ENCODE measurements around the gene PBRM1. TPM values are rescaled to one million over a fixed set of nuclear protein-coding genes. Genes with fewer than 3 reads are reported as not detected.

Gene PBRM1
- total and polyA plus RNA-seq, 4 donors: 7.1 to 65.7 (median 38.7) TPM

DNA sequence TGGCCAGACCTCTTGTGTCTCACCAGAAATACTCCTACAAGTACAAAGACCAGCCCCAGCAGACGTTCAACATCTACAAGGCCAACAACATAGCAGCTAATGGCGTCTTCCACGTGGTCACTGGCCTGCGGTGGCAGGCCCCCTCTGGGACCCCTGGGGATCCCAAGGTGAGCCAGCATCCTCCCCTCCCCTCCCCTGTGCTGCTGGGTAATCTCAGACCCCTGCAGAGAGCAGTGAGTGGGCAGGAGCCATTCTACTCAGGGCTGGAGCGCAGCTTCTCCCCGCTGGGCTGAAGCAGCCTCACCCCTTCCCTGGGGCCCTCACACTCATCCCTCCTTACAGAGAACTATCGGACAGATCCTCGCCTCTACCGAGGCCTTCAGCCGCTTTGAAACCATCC is 180.7 kb downstream of the PBRM1 start:
- no peak for DNase-seq (ENCODE audit: low spot score)
- TF ChIP-seq, protein P1, sequence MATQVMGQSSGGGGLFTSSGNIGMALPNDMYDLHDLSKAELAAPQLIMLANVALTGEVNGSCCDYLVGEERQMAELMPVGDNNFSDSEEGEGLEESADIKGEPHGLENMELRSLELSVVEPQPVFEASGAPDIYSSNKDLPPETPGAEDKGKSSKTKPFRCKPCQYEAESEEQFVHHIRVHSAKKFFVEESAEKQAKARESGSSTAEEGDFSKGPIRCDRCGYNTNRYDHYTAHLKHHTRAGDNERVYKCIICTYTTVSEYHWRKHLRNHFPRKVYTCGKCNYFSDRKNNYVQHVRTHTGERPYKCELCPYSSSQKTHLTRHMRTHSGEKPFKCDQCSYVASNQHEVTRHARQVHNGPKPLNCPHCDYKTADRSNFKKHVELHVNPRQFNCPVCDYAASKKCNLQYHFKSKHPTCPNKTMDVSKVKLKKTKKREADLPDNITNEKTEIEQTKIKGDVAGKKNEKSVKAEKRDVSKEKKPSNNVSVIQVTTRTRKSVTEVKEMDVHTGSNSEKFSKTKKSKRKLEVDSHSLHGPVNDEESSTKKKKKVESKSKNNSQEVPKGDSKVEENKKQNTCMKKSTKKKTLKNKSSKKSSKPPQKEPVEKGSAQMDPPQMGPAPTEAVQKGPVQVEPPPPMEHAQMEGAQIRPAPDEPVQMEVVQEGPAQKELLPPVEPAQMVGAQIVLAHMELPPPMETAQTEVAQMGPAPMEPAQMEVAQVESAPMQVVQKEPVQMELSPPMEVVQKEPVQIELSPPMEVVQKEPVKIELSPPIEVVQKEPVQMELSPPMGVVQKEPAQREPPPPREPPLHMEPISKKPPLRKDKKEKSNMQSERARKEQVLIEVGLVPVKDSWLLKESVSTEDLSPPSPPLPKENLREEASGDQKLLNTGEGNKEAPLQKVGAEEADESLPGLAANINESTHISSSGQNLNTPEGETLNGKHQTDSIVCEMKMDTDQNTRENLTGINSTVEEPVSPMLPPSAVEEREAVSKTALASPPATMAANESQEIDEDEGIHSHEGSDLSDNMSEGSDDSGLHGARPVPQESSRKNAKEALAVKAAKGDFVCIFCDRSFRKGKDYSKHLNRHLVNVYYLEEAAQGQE (IDR thresholded peaks at IDR 0.05): no peak
- TF ChIP-seq GABPA (IDR thresholded peaks at IDR 0.05 in 1 of 2, conservative IDR thresholded peaks at IDR 0.05 in 1 of 2) (no peak), RAD21 (IDR thresholded peaks at IDR 0.05) (no peak), FOXA1 (IDR thresholded peaks at IDR 0.05) (no peak), JUND (IDR thresholded peaks at IDR 0.05) (no peak)
- TF ChIP-seq, protein P2, sequence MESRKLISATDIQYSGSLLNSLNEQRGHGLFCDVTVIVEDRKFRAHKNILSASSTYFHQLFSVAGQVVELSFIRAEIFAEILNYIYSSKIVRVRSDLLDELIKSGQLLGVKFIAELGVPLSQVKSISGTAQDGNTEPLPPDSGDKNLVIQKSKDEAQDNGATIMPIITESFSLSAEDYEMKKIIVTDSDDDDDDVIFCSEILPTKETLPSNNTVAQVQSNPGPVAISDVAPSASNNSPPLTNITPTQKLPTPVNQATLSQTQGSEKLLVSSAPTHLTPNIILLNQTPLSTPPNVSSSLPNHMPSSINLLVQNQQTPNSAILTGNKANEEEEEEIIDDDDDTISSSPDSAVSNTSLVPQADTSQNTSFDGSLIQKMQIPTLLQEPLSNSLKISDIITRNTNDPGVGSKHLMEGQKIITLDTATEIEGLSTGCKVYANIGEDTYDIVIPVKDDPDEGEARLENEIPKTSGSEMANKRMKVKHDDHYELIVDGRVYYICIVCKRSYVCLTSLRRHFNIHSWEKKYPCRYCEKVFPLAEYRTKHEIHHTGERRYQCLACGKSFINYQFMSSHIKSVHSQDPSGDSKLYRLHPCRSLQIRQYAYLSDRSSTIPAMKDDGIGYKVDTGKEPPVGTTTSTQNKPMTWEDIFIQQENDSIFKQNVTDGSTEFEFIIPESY (IDR thresholded peaks at IDR 0.05): no peak
- H3K27ac ChIP-seq (ENCODE audit: low read depth in 1 of 2, low read length in 2 of 2): no peak overlapping the region
- no peak overlapping the region for H3K4me3 ChIP-seq (ENCODE audit: low read depth in 1 of 3, low read length in 3 of 3)
- H3K9me3 ChIP-seq (ENCODE audit: control insufficient read depth in 4 of 4, low read length in 3 of 4): no peaks in the 10 kb centered on the region
- no peaks in the 10 kb centered on the region for H3K36me3 ChIP-seq (ENCODE audit: control insufficient read depth in 4 of 4, insufficient read depth in 3 of 4, low read depth in 1 of 4, low read length in 3 of 4)
- 87% methylated on average over 10 of the region's 10 CpGs for WGBS
- H3K9ac ChIP-seq (ENCODE audit: low read depth in 1 of 2, low read length in 2 of 2): no peak overlapping the region
- no peaks in the 10 kb centered on the region for H3K27me3 ChIP-seq (ENCODE audit: control insufficient read depth in 4 of 4, insufficient read depth in 4 of 4, low read length in 3 of 4)
- no peaks in the 10 kb centered on the region for H3K4me1 ChIP-seq (ENCODE audit: control insufficient read depth in 4 of 4, insufficient read depth in 4 of 4, low read length in 3 of 4)

DNA sequence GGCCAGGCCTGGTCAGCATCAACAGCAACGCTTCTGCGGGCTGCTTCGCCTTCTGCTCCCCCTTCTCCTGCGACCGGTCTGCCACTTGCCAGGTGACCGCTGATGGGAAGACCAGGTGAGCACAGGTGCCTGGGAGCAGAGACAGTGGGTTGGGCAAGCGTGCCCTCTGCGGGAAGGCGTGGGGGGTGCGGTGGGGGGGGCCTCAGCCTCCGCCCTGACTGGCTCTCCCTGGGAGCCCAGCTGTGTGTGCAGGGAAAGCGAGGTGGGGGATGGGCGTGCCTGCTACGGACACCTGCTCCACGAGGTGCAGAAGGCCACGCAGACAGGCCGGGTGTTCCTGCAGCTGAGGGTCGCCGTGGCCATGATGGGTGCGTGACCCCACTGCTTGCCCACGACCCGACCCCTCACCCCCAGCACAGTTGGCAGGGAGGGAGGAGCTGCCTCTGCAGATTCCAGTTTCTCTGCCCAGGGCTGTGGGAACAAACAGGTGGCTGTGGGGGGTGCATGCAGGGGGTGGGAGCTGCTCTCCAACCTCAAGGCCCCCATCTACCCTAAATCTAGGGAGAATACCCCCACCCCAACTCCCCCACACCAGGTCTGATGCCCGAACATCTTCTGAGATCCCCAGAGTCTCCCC is 181.8 kb downstream of the PBRM1 start:
- TF ChIP-seq GABPA (IDR thresholded peaks at IDR 0.05 in 1 of 2, conservative IDR thresholded peaks at IDR 0.05 in 1 of 2) (no peak), FOXA1 (IDR thresholded peaks at IDR 0.05) (no peak)
- TF ChIP-seq, protein P2 (IDR thresholded peaks at IDR 0.05): no peak
- DNase-seq (ENCODE audit: low spot score): no peak
- H3K9ac ChIP-seq (ENCODE audit: low read depth in 1 of 2, low read length in 2 of 2): no peak overlapping the region
- no peak overlapping the region for H3K27ac ChIP-seq (ENCODE audit: low read depth in 1 of 2, low read length in 2 of 2)
- peaks cover 0 to 4% (median 0%) of the 10 kb centered on the region in 4 donors for H3K4me1 ChIP-seq (ENCODE audit: control insufficient read depth in 4 of 4, insufficient read depth in 4 of 4, low read length in 3 of 4)
- no peak overlapping the region for H3K4me3 ChIP-seq (ENCODE audit: low read depth in 1 of 3, low read length in 3 of 3)
- 65% methylated on average over 23 of the region's 23 CpGs for WGBS
- H3K9me3 ChIP-seq (ENCODE audit: control insufficient read depth in 4 of 4, low read length in 3 of 4): no peaks in the 10 kb centered on the region
- H3K27me3 ChIP-seq (ENCODE audit: control insufficient read depth in 4 of 4, insufficient read depth in 4 of 4, low read length in 3 of 4): no peaks in the 10 kb centered on the region
- no peaks in the 10 kb centered on the region for H3K36me3 ChIP-seq (ENCODE audit: control insufficient read depth in 4 of 4, insufficient read depth in 3 of 4, low read depth in 1 of 4, low read length in 3 of 4)

DNA sequence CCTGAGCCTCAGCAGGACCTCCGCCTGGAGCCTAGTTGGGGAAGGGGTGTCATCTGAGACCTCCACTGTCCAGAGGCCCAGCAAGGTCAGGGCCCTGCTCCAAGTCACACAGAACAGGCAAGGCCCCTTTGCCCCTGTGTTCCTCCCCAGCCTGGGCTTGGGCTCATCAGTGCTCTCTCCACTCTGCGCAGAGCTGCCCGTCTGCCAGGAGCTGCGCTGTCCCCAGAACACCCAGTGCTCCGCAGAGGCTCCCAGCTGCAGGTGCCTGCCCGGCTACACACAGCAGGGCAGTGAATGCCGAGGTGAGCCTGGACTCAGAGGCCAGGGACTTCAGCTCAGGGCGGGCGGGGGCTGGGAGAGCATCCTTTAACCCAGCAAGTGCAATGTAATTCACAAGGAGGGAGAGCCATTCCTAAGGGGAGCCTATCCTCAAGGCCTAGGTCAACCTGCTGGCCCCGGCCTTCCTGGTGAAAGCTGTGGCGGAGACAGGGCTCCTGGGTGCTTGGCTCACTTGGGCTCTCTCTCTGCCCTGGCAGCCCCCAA is 182.8 kb downstream of the PBRM1 start:
- Histone ChIP-seq H3K36me3 (ENCODE audit: control insufficient read depth in 4 of 4, insufficient read depth in 3 of 4, low read depth in 1 of 4, low read length in 3 of 4) (no peaks in the 10 kb centered on the region), H3K27me3 (ENCODE audit: control insufficient read depth in 4 of 4, insufficient read depth in 4 of 4, low read length in 3 of 4) (no peaks in the 10 kb centered on the region), H3K27ac (ENCODE audit: low read depth in 1 of 2, low read length in 2 of 2) (no peak overlapping the region), H3K9ac (ENCODE audit: low read depth in 1 of 2, low read length in 2 of 2) (no peak overlapping the region), H3K9me3 (ENCODE audit: control insufficient read depth in 4 of 4, low read length in 3 of 4) (no peaks in the 10 kb centered on the region), H3K4me3 (ENCODE audit: low read depth in 1 of 3, low read length in 3 of 3) (no peak overlapping the region), H3K4me1 (ENCODE audit: control insufficient read depth in 4 of 4, insufficient read depth in 4 of 4, low read length in 3 of 4) (peaks cover 0 to 4% (median 0%) of the 10 kb centered on the region in 4 donors)
- WGBS: 95% methylated on average over 11 of the region's 11 CpGs
- no peak for DNase-seq (ENCODE audit: low spot score)
- TF ChIP-seq YY1 (IDR thresholded peaks at IDR 0.05) (no peak), FOXA2 (IDR thresholded peaks at IDR 0.05) (no peak), TAF1 (conservative IDR thresholded peaks at IDR 0.05) (no peak), NR2F2 (IDR thresholded peaks at IDR 0.05) (no peak), GABPA (IDR thresholded peaks at IDR 0.05 in 1 of 2, conservative IDR thresholded peaks at IDR 0.05 in 1 of 2) (no peak), HNF4A (conservative IDR thresholded peaks at IDR 0.05) (no peak), JUND (IDR thresholded peaks at IDR 0.05) (no peak), FOXA1 (IDR thresholded peaks at IDR 0.05) (no peak), RAD21 (IDR thresholded peaks at IDR 0.05) (no peak), SP1 (IDR thresholded peaks at IDR 0.05) (no peak), HNF4G (IDR thresholded peaks at IDR 0.05) (no peak)
- TF ChIP-seq, protein P1 (IDR thresholded peaks at IDR 0.05): no peak
- TF ChIP-seq, protein P3, sequence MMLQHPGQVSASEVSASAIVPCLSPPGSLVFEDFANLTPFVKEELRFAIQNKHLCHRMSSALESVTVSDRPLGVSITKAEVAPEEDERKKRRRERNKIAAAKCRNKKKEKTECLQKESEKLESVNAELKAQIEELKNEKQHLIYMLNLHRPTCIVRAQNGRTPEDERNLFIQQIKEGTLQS (IDR thresholded peaks at IDR 0.05): no peak

Data from liver (tissue), 9 donors.